Neuronal stem cell (in vitro differentiated cells): ENCODE results near the gene PIEZO1.

Experiments
- DNase-seq: peaks from one replicate; pipeline ENCODE4 v3.0.0-alpha.2; 2013; ENCODE audit warnings: low spot score
- H2AFZ ChIP-seq: one replicate; pipeline ENCODE4 v1.6.1; 2013; ENCODE audit warnings: mild to moderate bottlenecking, low read length, inconsistent platforms
- H2AK5ac ChIP-seq: 2 replicates; pipeline ENCODE4 v1.6.1; 2013; ENCODE audit warnings: low read depth, mild to moderate bottlenecking, inconsistent platforms, low read length, moderate library complexity, mixed read lengths
- H2BK120ac ChIP-seq: 2 replicates; pipeline ENCODE4 v1.6.1; 2013; ENCODE audit warnings: low read depth, mild to moderate bottlenecking, inconsistent platforms, low read length, moderate library complexity, mixed read lengths
- H2BK12ac ChIP-seq: one replicate; pipeline ENCODE4 v1.6.1; 2013; ENCODE audit warnings: low read length, inconsistent platforms
- H2BK15ac ChIP-seq: 2 replicates; pipeline ENCODE4 v1.6.1; 2013; ENCODE audit warnings: mild to moderate bottlenecking, low read length, inconsistent platforms, mixed read lengths
- H2BK5ac ChIP-seq: one replicate; pipeline ENCODE4 v1.6.1; 2013; ENCODE audit warnings: inconsistent platforms, mild to moderate bottlenecking, low read length, moderate library complexity
- H3K14ac ChIP-seq: one replicate; pipeline ENCODE4 v1.6.1; 2013; ENCODE audit warnings: low read length, inconsistent platforms
- H3K18ac ChIP-seq: 2 replicates; pipeline ENCODE4 v1.6.1; 2013; ENCODE audit warnings: low read length, inconsistent platforms
- H3K23ac ChIP-seq: 2 replicates; pipeline ENCODE4 v1.6.1; 2013; ENCODE audit warnings: low read depth, mild to moderate bottlenecking, mixed read lengths, low read length, inconsistent platforms; ENCODE audit not compliant: poor library complexity
- H3K27ac ChIP-seq: replicated peaks from 3 replicates; pipeline ENCODE4 v1.5.1; 2013; ENCODE audit warnings: low read length, inconsistent platforms
- H3K27me3 ChIP-seq, 3 experiments: 2 replicates each; pipeline ENCODE4 v1.6.1; 2013; ENCODE audit warnings: low read length in 3 of 3, mild to moderate bottlenecking in 2 of 3, inconsistent platforms in 1 of 3, low read depth in 1 of 3, mixed read lengths in 1 of 3, moderate library complexity in 1 of 3; ENCODE audit not compliant: control insufficient read depth in 3 of 3, insufficient read depth in 3 of 3
- H3K36me3 ChIP-seq, 2 donors: replicated peaks in 1 of 2; 2 replicates each; pipeline ENCODE4 v1.6.1; 2013; ENCODE audit warnings: low read length in 2 of 2; ENCODE audit not compliant: control insufficient read depth in 2 of 2, insufficient read depth in 2 of 2
- H3K4ac ChIP-seq: 2 replicates; pipeline ENCODE4 v1.6.1; 2013; ENCODE audit warnings: inconsistent platforms, mild to moderate bottlenecking, low read length, moderate library complexity
- H3K4me1 ChIP-seq, 2 donors: 1 replicate in 1 of 2; 2 replicates in 1 of 2; pipeline ENCODE4 v1.6.1; 2013; ENCODE audit warnings: low read length in 2 of 2, low read depth in 1 of 2; ENCODE audit not compliant: control insufficient read depth in 2 of 2, insufficient read depth in 1 of 2
- H3K4me2 ChIP-seq: one replicate; pipeline ENCODE4 v1.6.1; 2013; ENCODE audit warnings: mild to moderate bottlenecking, low read length, inconsistent platforms; ENCODE audit not compliant: insufficient read depth, poor library complexity, severe bottlenecking
- H3K4me3 ChIP-seq, 2 donors: 2 replicates each; pipeline ENCODE4 v1.5.1; 2013; ENCODE audit warnings: low read length in 2 of 2, mild to moderate bottlenecking in 2 of 2, inconsistent platforms in 1 of 2, moderate library complexity in 1 of 2
- H3K79me1 ChIP-seq: one replicate; pipeline ENCODE4 v1.6.1; 2013; ENCODE audit warnings: low read depth, mild to moderate bottlenecking, inconsistent platforms, low read length, moderate library complexity
- H3K9ac ChIP-seq: one replicate; pipeline ENCODE4 v1.6.1; 2013; ENCODE audit warnings: mild to moderate bottlenecking, low read depth, low read length, inconsistent platforms; ENCODE audit not compliant: poor library complexity
- H3K9me3 ChIP-seq, 2 donors: replicated peaks in 1 of 2; 2 replicates each; pipeline versions ENCODE3 to v1.6.1; 2013; ENCODE audit warnings: low read length in 2 of 2, mild to moderate bottlenecking in 2 of 2, inconsistent platforms in 1 of 2, low read depth in 1 of 2, mixed read lengths in 1 of 2, moderate library complexity in 1 of 2; ENCODE audit not compliant: control insufficient read depth in 2 of 2, insufficient read depth in 1 of 2
- H4K8ac ChIP-seq: one replicate; pipeline ENCODE4 v1.6.1; 2013; ENCODE audit warnings: low read depth, mild to moderate bottlenecking, inconsistent platforms, low read length, moderate library complexity
- H4K91ac ChIP-seq: one replicate; pipeline ENCODE4 v1.6.1; 2013; ENCODE audit warnings: low read length, low read depth, mild to moderate bottlenecking, inconsistent platforms; ENCODE audit not compliant: poor library complexity
- whole genome bisulfite sequencing, 2 donors: extraction: QIAGEN DNeasy Blood & Tissue Kit; methylation state at CpG; one replicate each; pipeline ENCODE4 v1.1.7; 2013; ENCODE audit warnings: missing lambda C conversion rate in 2 of 2, mixed read lengths in 1 of 2; ENCODE audit not compliant: insufficient read length in 2 of 2, insufficient replicate concordance in 1 of 2; ENCODE audit errors: extremely low coverage in 2 of 2; 5-methylcytosine and 5-hydroxymethylcytosine counted together

Gene PIEZO1

GRCh38 chr16:88815901-88816589 lies 31.0 kb upstream of the PIEZO1 start:
- H2BK120ac ChIP-seq = peak overlapping the region; percentile 64
- H3K9me3 ChIP-seq = peaks cover 0 to 8% of the 10 kb centered on the region in 2 donors
- H3K4me2 ChIP-seq = no peak overlapping the region
- H2AFZ ChIP-seq = no peak overlapping the region
- H4K91ac ChIP-seq = no peak overlapping the region
- no peak overlapping the region for H3K14ac ChIP-seq
- no peaks in the 10 kb centered on the region for H3K36me3 ChIP-seq
- H2BK15ac ChIP-seq = peak overlapping the region; percentile 19
- H3K79me1 ChIP-seq = peaks cover 4% of the 10 kb centered on the region
- no peak overlapping the region for H3K27ac ChIP-seq
- H3K23ac ChIP-seq = peak overlapping the region; percentile 58
- H2BK12ac ChIP-seq = no peak overlapping the region
- H4K8ac ChIP-seq = peak overlapping the region; percentile 66
- H3K9ac ChIP-seq = no peak overlapping the region
- no peak overlapping the region for H3K4me3 ChIP-seq
- H3K4me1 ChIP-seq = no peaks in the 10 kb centered on the region
- no peak overlapping the region for H3K4ac ChIP-seq
- peak overlapping the region; percentile 90 for H2AK5ac ChIP-seq
- whole genome bisulfite sequencing, 2 donors = no CpG with 5 or more reads among the region's 19 CpGs
- no peak for DNase-seq
- H2BK5ac ChIP-seq = no peak overlapping the region
- H3K18ac ChIP-seq = peak overlapping the region; percentile 11
- no peaks in the 10 kb centered on the region for H3K27me3 ChIP-seq

GRCh38 chr16:88815227-88815626 lies 30.2 kb upstream of the PIEZO1 start:
- no peak overlapping the region for H3K4ac ChIP-seq
- peaks cover 5 to 7% of the 10 kb centered on the region in 2 donors for H3K4me1 ChIP-seq
- H3K27ac ChIP-seq = no peak overlapping the region
- no peak overlapping the region for H2AFZ ChIP-seq
- no peak overlapping the region for H2BK120ac ChIP-seq
- H3K18ac ChIP-seq = no peak overlapping the region
- no peak overlapping the region for H3K9ac ChIP-seq
- no peaks in the 10 kb centered on the region for H3K27me3 ChIP-seq
- no peak overlapping the region for H2BK5ac ChIP-seq
- no peak overlapping the region for H3K4me2 ChIP-seq
- no peak overlapping the region for H4K91ac ChIP-seq
- H2BK15ac ChIP-seq = peak overlapping the region; percentile 19
- H3K23ac ChIP-seq = peak overlapping the region; percentile 46
- H2BK12ac ChIP-seq = no peak overlapping the region
- H3K9me3 ChIP-seq = peaks cover 0 to 8% of the 10 kb centered on the region in 2 donors
- peak overlapping the region; percentile 5 for H2AK5ac ChIP-seq
- H3K14ac ChIP-seq = no peak overlapping the region
- H4K8ac ChIP-seq = no peak overlapping the region
- no peak for DNase-seq
- peaks cover 9% of the 10 kb centered on the region for H3K79me1 ChIP-seq
- no CpG with 5 or more reads among the region's 10 CpGs for WGBS, 2 donors
- H3K4me3 ChIP-seq = no peak overlapping the region
- peaks cover 3 to 4% of the 10 kb centered on the region in 2 donors for H3K36me3 ChIP-seq

GRCh38 chr16:88814144-88814502 lies 29.1 kb upstream of the PIEZO1 start:
- Histone ChIP-seq H3K4me1 (peaks cover 10 to 11% of the 10 kb centered on the region in 2 donors), H3K18ac (no peak overlapping the region), H3K4ac (no peak overlapping the region), H3K4me2 (no peak overlapping the region), H2BK12ac (no peak overlapping the region), H2BK5ac (no peak overlapping the region), H2AK5ac (peak overlapping the region; percentile 66), H3K27me3 (no peaks in the 10 kb centered on the region), H3K79me1 (peaks cover 17% of the 10 kb centered on the region), H3K9me3 (peaks cover 0 to 8% of the 10 kb centered on the region in 2 donors), H4K8ac (no peak overlapping the region), H3K14ac (peak overlapping the region; percentile 47), H3K23ac (peak overlapping the region; percentile 52), H3K4me3 (no peak overlapping the region), H4K91ac (no peak overlapping the region), H2BK120ac (no peak overlapping the region), H2AFZ (no peak overlapping the region), H3K36me3 (peaks cover 12 to 15% of the 10 kb centered on the region in 2 donors), H2BK15ac (no peak overlapping the region), H3K27ac (no peak overlapping the region), H3K9ac (peak overlapping the region; percentile 67)
- WGBS, 2 donors = no CpG with 5 or more reads among the region's 13 CpGs
- DNase-seq = no peak

DNA sequence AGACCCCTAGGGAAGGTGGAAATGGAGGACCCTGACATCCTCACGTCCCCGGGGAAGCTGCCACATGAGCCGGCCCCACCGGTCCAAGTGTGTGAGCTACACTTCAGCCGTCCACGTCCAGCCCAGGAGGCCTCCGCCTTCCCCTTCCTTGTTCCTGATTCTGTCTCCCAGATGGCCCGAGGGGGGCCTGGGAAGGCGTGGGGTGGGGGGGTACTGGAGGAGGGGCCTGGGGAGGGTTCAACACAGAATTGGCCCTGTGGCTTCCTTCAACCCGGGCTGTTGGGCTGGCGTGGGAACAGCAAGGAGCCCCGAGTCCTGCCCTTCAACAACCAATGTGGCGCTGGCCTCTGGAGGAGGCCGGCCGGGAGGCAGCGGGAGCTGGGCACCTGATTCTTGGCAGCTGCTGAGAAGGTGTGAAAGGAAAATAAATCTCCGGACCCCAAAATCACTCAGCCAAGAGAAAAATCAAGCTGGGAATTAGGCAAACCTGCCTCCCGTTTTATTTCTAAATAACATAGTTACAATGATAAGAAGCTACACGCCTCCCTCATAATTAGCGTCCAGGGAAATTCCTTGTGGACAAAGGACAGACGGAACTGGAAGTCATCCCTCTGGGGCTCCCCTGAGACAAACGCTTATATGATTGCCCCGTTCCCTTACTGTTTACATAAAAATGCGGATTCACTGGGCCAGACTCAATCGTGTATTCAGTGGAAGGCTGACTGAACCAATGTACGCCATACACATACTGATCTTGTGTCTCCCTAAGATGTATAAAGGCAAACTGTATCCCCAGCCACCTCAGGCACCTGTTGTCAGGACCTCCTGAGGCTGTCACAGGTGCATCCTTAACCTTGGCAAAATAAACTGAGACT lies 28.5 kb upstream of the PIEZO1 start:
- no peak overlapping the region for H3K14ac ChIP-seq
- peak overlapping the region; percentile 52 for H3K23ac ChIP-seq
- H2AK5ac ChIP-seq = peak overlapping the region; percentile 100
- H3K27me3 ChIP-seq = no peaks in the 10 kb centered on the region
- H4K91ac ChIP-seq = peak overlapping the region; percentile 2
- no peak for DNase-seq
- no peak overlapping the region for H2AFZ ChIP-seq
- no peak overlapping the region for H2BK5ac ChIP-seq
- H2BK12ac ChIP-seq = no peak overlapping the region
- H4K8ac ChIP-seq = no peak overlapping the region
- peaks cover 0 to 8% of the 10 kb centered on the region in 2 donors for H3K9me3 ChIP-seq
- peak overlapping the region; percentile 85 for H3K18ac ChIP-seq
- no peak overlapping the region for H3K27ac ChIP-seq
- peaks cover 10 to 11% of the 10 kb centered on the region in 2 donors for H3K4me1 ChIP-seq
- peaks cover 18 to 20% of the 10 kb centered on the region in 2 donors for H3K36me3 ChIP-seq
- no peak overlapping the region for H2BK120ac ChIP-seq
- no CpG with 5 or more reads among the region's 26 CpGs for WGBS, 2 donors
- no peak overlapping the region for H3K4ac ChIP-seq
- peaks cover 17% of the 10 kb centered on the region for H3K79me1 ChIP-seq
- no peak overlapping the region for H3K9ac ChIP-seq
- H3K4me2 ChIP-seq = no peak overlapping the region
- H2BK15ac ChIP-seq = no peak overlapping the region
- H3K4me3 ChIP-seq = no peak overlapping the region
